GDM1 (cell line): ENCODE measurements around the gene DDX19B.
"Not testable (repeated sequence)": the region's sequence is repeated elsewhere in the genome, so short reads cannot be mapped to it uniquely, and the experiment has no call there.

Source experiments
- DNase-seq: peaks from one replicate; lab custom pipeline; 2025; lab: John Stamatoyannopoulos, UW

The DDX19B gene

GRCh38 chr16:70287304-70287971, 11.5 kb upstream of the DDX19B start:
- not testable (repeated sequence) for DNase-seq

DNA sequence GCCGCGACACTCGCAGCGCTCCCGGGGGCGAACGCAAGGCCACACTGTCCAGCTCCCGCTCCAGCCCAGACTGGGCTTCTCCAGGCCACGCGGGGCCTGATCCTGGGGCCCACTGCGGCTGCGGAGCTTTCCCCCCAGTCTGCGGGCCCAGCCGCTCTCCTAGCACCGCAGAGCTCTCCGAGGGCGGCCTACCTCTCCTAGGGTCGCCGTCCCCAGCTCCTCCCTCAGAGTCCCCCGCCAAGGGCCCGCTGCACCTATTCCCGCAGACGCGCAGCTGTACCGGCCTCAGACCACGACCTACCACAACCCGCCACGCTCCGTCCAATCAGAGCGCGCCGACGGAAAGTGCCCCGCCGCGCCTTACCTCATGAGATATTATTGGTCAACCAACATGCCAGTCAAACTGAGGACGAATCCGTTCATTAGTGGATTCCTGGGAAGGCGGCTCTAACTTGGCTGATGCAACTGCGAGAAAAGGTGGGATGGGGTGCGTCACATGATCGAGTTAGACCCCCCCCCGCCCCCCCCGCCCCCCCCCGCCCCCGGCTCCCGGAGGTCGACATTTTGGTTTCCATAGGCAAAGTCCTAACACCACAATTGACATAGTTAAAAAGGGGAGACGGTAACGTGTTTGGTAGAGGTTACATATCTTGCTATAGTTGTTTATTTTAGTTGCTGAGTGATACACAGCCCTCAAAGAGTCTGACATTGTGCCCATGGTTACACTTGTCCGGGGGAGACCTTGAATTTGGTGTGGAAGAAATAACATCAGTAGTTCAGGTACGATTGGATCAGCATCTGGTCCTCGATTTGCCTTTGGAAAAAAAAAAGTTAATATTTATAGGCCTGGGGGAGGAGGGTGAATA, 9.5 kb upstream of the DDX19B start, which contains the start of gene AARS1:
TSS of gene AARS1 (minus strand) at position 278 of the 866 bp plus-strand sequence. CDS start 6,743 bp downstream, outside the sequence.
- peak; percentile 89 for DNase-seq

DNA sequence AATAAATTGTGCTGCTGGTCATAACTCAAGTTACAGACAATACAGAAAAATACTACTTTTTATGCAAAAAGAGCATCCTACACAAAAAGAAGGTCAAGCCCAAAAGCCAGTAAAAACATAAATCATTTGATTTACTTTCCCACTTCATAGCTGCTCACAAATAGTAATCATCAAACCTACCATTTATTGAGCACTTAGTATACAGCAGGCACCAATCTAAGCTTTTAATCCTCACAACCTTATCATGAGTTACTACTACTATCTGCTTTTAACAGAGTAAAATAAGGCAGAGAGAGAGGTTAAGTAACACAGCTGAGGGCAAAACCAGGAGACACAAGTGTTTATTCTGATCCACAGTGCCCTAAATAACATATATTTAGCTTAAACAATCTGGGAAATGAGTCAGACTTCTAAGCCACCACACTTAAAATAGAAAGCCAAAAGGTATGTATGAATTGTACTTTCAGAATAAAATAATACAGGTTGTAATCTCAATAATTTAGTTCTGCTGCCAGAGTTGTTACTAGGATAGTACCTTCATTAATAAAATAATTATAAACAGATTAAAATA, 8.0 kb upstream of the DDX19B start:
- DNase-seq, result no peak

GRCh38 chr16:70292148-70292547, 6.8 kb upstream of the DDX19B start:
- DNase-seq, result not testable (repeated sequence)

- no peak for DNase-seq
Observed at GRCh38 chr16:70294385-70295025, 4.5 kb upstream of the DDX19B start.

- no peak for DNase-seq
Observed at GRCh38 chr16:70295634-70296033, 3.4 kb upstream of the DDX19B start.

DNA sequence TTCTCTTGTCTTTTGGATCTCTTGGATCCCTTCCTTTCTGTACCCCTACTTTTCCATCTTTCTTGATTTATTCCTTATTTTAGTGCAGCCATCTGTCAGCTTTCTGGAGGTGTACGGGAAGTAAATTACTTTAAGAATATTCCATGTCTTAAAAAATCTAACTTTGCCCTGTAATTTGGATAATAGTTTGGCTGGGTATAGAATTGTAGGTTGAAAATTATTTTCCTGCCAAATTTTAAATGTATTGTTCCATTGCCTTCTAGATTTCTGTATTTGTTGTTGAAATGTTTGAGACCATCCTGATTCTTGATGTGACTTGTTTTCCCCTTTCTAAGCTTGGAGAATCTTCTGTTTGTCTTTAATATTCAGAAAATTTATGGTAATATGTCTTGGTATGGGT, 2.1 kb downstream of the DDX19B start:
- DNase-seq, result no peak

DNA sequence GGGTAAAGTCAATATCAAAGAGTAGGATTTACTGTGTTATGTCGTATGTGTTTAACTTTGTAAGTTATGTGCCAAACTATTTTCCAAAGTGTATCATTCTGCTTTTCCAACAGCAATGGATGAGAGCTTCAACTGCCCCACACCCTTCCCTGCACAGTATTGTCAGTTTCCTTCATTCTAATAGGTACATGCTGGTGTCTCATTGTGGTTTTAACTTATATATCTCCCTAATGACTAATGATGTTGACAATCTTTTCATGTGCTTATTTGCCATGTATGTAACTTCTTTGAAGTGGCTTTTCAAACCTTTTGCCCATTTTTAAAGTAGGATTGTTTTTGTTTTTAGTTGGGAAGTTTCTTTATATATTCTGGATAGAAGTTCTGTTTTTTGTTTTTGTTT, 3.8 kb downstream of the DDX19B start:
- no peak for DNase-seq

- no peak for DNase-seq
Observed at GRCh38 chr16:70304892-70305448, 6.0 kb downstream of the DDX19B start.

GRCh38 chr16:70306880-70307279, 7.9 kb downstream of the DDX19B start:
- no peak for DNase-seq

DNA sequence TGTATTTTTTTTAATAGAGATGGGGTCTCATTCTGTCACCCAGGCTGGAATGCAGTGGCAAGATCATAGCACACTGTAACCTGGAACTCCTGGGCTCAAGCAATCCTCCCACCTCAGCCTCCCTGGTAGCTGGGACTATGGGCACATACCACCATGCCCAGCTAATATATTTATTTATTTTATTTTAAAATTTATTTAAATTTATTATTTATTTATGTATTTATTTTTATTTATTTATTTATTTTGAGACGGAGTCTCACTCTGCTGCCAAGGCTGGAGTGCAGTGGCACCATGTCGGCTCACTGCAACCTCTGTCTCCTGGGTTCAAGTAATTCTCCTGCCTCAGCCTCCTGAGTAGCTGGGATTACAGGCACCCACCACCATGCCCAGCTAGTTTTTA, 8.7 kb downstream of the DDX19B start:
- DNase-seq, result not testable (repeated sequence)

GRCh38 chr16:70320121-70320520, 21.1 kb downstream of the DDX19B start:
- no peak for DNase-seq

GRCh38 chr16:70324998-70325747, 26.2 kb downstream of the DDX19B start:
- DNase-seq, result no peak

GRCh38 chr16:70331091-70331490, 32.1 kb downstream of the DDX19B start:
- no peak for DNase-seq

DNA sequence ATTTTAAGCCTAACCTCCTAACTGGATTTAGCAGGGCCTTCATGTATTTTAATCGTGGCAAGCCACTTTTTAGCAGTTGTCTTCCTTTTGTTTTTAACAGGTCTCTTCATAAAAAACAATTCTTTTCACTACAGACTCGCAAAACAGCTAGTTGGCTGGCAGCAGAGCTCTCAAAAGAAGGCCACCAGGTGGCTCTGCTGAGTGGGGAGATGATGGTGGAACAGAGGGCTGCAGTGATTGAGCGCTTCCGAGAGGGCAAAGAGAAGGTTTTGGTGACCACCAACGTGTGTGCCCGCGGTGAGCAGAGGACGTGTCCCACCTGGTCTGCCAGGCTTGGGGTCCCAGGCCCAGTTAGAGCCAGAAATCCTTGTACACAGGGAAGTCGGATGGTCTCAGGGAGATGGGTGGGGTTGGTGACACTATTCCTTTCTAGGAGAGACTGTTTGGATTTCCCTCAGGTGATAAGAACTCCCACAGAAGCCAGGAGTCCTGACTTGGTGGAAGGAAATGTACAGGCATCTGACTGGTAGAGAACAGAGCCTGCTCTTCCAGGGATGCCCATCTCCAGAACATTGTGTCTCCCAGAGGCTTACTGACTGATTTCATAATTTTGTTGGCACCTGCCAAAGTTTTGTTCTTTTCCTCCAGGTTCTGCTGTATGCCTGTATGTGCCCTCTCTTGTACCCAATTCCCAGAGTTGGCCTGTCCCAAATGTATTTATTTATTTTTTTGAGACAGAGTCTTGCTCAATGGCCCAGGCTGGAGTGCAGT, 32.8 kb downstream of the DDX19B start:
- no peak for DNase-seq

DNA sequence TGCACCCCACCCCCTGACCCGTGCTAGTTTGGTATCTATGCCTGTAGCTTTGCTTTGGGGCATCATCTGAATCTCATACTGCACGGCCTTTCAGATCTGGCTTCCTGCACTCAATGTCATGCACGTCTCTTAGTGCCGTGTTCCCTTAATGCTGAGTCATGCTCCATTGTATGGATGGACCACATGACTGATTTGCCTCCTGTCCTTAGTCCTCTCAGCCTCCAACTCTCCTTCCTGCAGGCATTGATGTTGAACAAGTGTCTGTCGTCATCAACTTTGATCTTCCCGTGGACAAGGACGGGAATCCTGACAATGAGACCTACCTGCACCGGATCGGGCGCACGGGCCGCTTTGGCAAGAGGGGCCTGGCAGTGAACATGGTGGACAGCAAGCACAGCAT, 33.7 kb downstream of the DDX19B start:
- DNase-seq, result not testable (repeated sequence)

GRCh38 chr16:70337814-70338213, 38.8 kb downstream of the DDX19B start:
- no peak for DNase-seq

GRCh38 chr16:70341600-70341999, 42.6 kb downstream of the DDX19B start:
- DNase-seq, result no peak

DNA sequence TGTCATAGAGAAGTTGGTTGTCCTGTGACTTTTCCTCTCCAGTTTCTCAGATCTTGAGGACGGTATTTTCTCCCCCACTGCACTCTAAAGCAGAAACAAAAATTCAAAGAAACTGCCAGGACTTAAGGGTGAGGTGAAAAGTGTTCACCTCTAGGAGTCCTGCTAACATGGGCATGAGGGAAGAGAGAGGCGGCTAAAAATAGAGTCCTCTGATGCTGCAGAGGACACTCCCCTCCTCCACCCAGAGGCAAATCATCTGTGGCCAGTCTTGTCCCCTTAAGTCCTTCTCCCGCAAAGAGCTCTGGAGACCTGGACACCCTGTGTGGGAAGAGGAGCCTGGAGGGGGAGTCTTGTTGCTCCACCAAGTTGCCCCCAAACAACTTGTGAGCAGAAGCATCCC, 43.0 kb downstream of the DDX19B start:
- no peak for DNase-seq

DNA sequence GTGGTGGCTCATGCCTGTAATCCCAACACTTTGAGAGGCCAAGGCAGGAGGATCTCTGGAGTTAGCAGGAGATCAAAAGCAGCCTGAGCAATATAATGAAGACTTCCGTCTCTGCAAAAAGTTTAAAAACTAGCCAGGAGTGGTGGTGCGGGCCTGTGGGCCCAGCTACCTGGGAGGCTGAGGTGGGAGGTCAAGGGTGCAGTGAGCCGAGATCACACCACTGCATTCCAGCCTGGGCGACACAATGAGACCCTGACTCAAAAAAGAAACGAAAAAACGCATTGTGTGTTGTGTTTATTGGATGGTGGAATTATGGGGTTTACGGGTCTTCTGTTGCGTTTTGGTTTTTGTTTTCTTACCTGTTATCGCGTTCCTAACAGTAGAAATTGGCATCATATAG, 46.9 kb downstream of the DDX19B start:
- no peak for DNase-seq

GRCh38 chr16:70348991-70349390, 50.0 kb downstream of the DDX19B start:
- no peak for DNase-seq
